ENCODE data around the gene C16orf78. TPM values are rescaled to one million over a fixed set of nuclear protein-coding genes. Genes with fewer than 3 reads are reported as not detected.

C16orf78 gene
- total and polyA plus RNA-seq, 2 of the 4 experiments (the other 2 are of a cell fraction), result not detected

DNA sequence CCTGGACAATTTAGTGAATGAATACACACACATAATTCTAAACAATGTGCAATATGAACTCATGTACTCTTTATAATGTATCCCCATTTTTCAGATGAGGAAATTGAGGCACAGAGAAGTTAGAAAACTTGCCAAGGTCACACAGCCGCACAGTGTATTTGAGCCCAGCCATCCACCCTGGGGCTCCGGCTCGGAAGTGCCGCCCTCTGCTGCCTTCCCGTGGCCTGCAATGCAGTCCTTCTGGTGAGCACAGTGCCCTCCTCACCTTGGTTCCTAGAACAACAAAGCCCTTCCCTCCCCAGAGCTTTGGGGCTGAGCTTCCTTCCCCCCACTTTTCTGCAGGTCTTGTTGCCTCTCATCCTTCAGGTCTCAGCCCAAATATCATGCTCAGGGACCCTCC is 63.7 kb downstream of the C16orf78 start:
- H3K4me1 ChIP-seq (ENCODE audit: control insufficient read depth, insufficient read depth, low read length), result no peaks in the 10 kb centered on the region
- H4K5ac ChIP-seq (ENCODE audit: low read depth, low read length), result no peak overlapping the region
- H3K23ac ChIP-seq (ENCODE audit: low read depth, low read length), result no peak overlapping the region
- BruUV-seq (replicated peaks), result no TSS peak
- ATAC-seq (ENCODE audit: low read depth) (no peak), DNase-seq (no peak)
- H3K18ac ChIP-seq (ENCODE audit: low read depth, low read length), result no peak overlapping the region
- H3K27ac ChIP-seq (ENCODE audit: insufficient read depth, low read length), result no peak overlapping the region
- no peak overlapping the region for H3K56ac ChIP-seq (ENCODE audit: extremely low read depth, insufficient read depth, low read length)
- H3K4me2 ChIP-seq (ENCODE audit: low read depth, low read length), result no peak overlapping the region
- ChIA-PET CTCF (no interaction called here), POLR2A (ENCODE audit: unreplicated experiment) (no interaction called here)
- no peak overlapping the region for H2BK120ac ChIP-seq (ENCODE audit: low read depth, low read length)
- no peak overlapping the region for H3K14ac ChIP-seq (replicated peaks; ENCODE audit: low read depth, low read length)
- peaks cover 3% of the 10 kb centered on the region; the same call in 1 of the 2 replicates for H3K27me3 ChIP-seq (ENCODE audit: control insufficient read depth, insufficient read depth, low read length)
- TF ChIP-seq RAD21 (IDR thresholded peaks at IDR 0.05; ENCODE audit: low read length) (no peak), ELK1 (IDR thresholded peaks at IDR 0.05; ENCODE audit: borderline replicate concordance, low read depth, low read length) (no peak), POLR2A (IDR thresholded peaks at IDR 0.05; ENCODE audit: low read depth, low read length) (no peak), CHD1 (IDR thresholded peaks at IDR 0.05; ENCODE audit: low read depth, low read length) (no peak), BHLHE40 (IDR thresholded peaks at IDR 0.05; ENCODE audit: low read depth, low read length) (no peak), NFE2L2 (IDR thresholded peaks at IDR 0.05; ENCODE audit: low read depth, low read length) (no peak), CTCF (conservative IDR thresholded peaks at IDR 0.05; ENCODE audit: low read depth, low read length) (no peak), CEBPB (IDR thresholded peaks at IDR 0.05; ENCODE audit: low read depth, low read length) (no peak), FOS (IDR thresholded peaks at IDR 0.05; ENCODE audit: low read depth, low read length) (no peak), MAZ (IDR thresholded peaks at IDR 0.05; ENCODE audit: borderline replicate concordance, low read depth, low read length) (no peak), MXI1 (IDR thresholded peaks at IDR 0.05; ENCODE audit: borderline replicate concordance, low read depth, low read length) (no peak), RFX5 (IDR thresholded peaks at IDR 0.05; ENCODE audit: low read depth, low read length) (no peak), RCOR1 (IDR thresholded peaks at IDR 0.05; ENCODE audit: insufficient replicate concordance, low read length) (no peak), SMC3 (IDR thresholded peaks at IDR 0.05; ENCODE audit: low read depth, low read length) (no peak), USF2 (IDR thresholded peaks at IDR 0.05; ENCODE audit: low read depth, low read length) (no peak), MAFK (IDR thresholded peaks at IDR 0.05; ENCODE audit: low read depth, low read length) (no peak)
- no peak overlapping the region for H2BK5ac ChIP-seq (ENCODE audit: low read depth, low read length, poor library complexity, severe bottlenecking)
- no peak overlapping the region for H4K91ac ChIP-seq (ENCODE audit: insufficient read depth, low read depth, low read length)
- no peak overlapping the region for H3K9ac ChIP-seq (ENCODE audit: low read depth, low read length)
- no peak overlapping the region for H3K4ac ChIP-seq (ENCODE audit: low read depth, low read length)
- H3K9me3 ChIP-seq (ENCODE audit: control insufficient read depth, insufficient read depth, low read length), result no peaks in the 10 kb centered on the region
- H3K36me3 ChIP-seq (ENCODE audit: control insufficient read depth, insufficient read depth, low read length), result no peaks in the 10 kb centered on the region
- H4K8ac ChIP-seq (ENCODE audit: low read depth in 2 of 2, low read length in 2 of 2), result no peak overlapping the region
- no peak overlapping the region for H3K4me3 ChIP-seq (ENCODE audit: insufficient read depth, low read depth, low read length)
- H2AK5ac ChIP-seq (ENCODE audit: low read depth, low read length), result no peak overlapping the region
- no peak overlapping the region for H2AFZ ChIP-seq (replicated peaks; ENCODE audit: low read length, poor library complexity)
- no peak overlapping the region for H2BK20ac ChIP-seq (ENCODE audit: low read depth, low read length)
- H3K79me1 ChIP-seq (ENCODE audit: low read depth in 1 of 2, low read length in 2 of 2), result no peaks in the 10 kb centered on the region
- H4K20me1 ChIP-seq (ENCODE audit: insufficient read depth, low read length), result no peaks in the 10 kb centered on the region
- dilution Hi-C loops (cut with HindIII; ENCODE audit: low sequenced_read_pairs, unreplicated experiment), result no loop called here
- WGBS, 2 experiments (ENCODE audit: extremely low coverage in 2 of 2, insufficient read length in 1 of 2), result 45% methylated on average over 4 of the region's 5 CpGs; no CpG with 5 or more reads in 1 of the 2 experiments
- H2BK15ac ChIP-seq (ENCODE audit: low read depth, low read length), result no peak overlapping the region
- in situ Hi-C loops (cut with MboI; ENCODE audit: low sequenced_read_pairs), result no loop called here
- H2AK9ac ChIP-seq (replicated peaks; ENCODE audit: low read depth, low read length, poor library complexity), result no peak overlapping the region
- intact Hi-C loops (cut with micrococcal nuclease), result no loop called here
- no peaks in the 10 kb centered on the region for H3K9me1 ChIP-seq (ENCODE audit: insufficient read depth, low read length)
